ENCODE data around the gene CGB3. TPM values are rescaled to one million over a fixed set of nuclear protein-coding genes. Genes with fewer than 3 reads are reported as not detected.
A peak's percentile ranks its signal among the peaks of the same experiment; 100 is the strongest.

The CGB3 gene
- total RNA-seq, 1 donor from 2014 or later: not detected

DNA sequence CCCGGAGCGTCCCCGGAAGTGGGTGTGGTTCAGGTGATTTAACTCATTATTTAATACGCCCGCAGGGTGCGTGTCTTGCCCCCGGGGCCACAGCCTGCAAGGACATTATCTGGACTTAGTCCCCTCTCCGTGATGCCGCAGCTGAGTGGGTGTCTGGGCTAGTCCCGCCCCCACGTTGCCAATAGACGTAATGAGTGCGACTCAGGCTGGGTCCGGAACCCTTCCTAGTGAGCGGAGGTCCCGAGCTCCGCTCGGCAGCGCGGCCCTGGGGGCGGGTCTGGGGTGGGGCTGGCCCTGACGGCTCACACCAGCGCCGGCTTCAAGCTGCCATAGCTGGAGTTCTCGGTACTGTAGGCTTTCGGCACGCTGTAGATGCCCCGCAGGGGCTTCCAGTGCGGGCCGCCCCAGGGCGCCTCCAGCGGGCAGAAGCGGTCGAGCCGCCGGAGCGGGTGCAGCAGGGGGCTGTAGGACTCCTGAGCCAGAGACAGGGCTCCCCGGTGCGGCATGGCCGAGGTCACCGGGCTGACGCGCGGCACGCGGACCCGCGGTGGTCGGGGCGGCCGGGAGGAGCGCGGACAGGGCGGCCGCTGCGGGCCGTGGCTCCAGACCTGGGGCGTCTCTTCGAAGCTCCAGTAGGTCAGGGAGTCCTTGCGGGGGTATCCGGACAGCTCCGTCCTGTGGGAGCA lies 6.3 kb downstream of the CGB3 start:
- Mint-ChIP-seq H3K9me3 (ENCODE audit: unreplicated experiment) (no peaks in the 10 kb centered on the region), H3K4me1 (ENCODE audit: unreplicated experiment) (peaks cover 4% of the 10 kb centered on the region), H3K27me3 (ENCODE audit: unreplicated experiment) (peaks cover 9% of the 10 kb centered on the region), H3K27ac (ENCODE audit: unreplicated experiment) (no peak overlapping the region), H3K36me3 (ENCODE audit: low read depth, unreplicated experiment) (peaks cover 6% of the 10 kb centered on the region), H3K4me3 (ENCODE audit: unreplicated experiment) (no peak overlapping the region)
- peak; percentile 70 for DNase-seq (ENCODE audit: low spot score)
- TF ChIP-seq, protein P1, sequence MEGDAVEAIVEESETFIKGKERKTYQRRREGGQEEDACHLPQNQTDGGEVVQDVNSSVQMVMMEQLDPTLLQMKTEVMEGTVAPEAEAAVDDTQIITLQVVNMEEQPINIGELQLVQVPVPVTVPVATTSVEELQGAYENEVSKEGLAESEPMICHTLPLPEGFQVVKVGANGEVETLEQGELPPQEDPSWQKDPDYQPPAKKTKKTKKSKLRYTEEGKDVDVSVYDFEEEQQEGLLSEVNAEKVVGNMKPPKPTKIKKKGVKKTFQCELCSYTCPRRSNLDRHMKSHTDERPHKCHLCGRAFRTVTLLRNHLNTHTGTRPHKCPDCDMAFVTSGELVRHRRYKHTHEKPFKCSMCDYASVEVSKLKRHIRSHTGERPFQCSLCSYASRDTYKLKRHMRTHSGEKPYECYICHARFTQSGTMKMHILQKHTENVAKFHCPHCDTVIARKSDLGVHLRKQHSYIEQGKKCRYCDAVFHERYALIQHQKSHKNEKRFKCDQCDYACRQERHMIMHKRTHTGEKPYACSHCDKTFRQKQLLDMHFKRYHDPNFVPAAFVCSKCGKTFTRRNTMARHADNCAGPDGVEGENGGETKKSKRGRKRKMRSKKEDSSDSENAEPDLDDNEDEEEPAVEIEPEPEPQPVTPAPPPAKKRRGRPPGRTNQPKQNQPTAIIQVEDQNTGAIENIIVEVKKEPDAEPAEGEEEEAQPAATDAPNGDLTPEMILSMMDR (IDR thresholded peaks at IDR 0.05; ENCODE audit: unreplicated experiment): peak; percentile 6

DNA sequence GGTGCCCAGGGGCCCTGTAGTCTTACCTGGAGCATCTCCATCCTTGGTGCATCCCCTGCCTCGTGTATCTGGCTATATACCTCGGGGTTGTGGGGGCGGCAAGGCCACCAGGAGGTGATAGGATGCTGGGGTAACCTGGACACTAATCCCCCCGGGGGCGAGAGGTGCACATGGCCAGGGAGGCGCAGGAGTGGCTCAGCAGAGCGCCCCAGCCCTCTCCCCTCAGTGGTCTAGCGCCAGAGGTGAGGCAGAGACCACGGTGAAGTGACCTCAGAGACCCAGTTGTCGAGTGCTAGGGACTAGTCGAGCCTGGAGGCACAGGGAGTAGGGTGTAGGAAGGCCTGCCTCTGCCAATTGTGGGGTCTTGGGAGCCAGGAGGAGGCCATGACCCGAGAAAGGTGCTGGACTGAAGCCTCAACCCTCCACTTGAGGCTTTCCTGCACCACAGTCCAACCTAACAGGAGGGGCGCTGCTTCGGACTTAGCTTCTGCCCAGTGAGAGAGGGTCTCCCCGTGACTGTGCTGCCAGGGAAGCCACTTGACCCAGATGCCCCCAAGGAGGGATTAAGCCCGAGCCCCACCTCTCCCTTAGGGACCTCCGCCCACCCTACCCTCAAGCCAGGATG lies 7.0 kb downstream of the CGB3 start, which contains the start of gene LHB:
LHB (minus strand) TSS at position 51 of the 625 bp plus-strand sequence; CDS start at position 41, 10 bp downstream.
- no peaks in the 10 kb centered on the region for H3K9me3 Mint-ChIP-seq (ENCODE audit: unreplicated experiment)
- peaks cover 11% of the 10 kb centered on the region for H3K27me3 Mint-ChIP-seq (ENCODE audit: unreplicated experiment)
- H3K4me1 Mint-ChIP-seq (ENCODE audit: unreplicated experiment): peaks cover 4% of the 10 kb centered on the region
- TF ChIP-seq, protein P1 (IDR thresholded peaks at IDR 0.05; ENCODE audit: unreplicated experiment): no peak
- H3K27ac Mint-ChIP-seq (ENCODE audit: unreplicated experiment): no peak within 1 kb of the TSS
- no peak within 1 kb of the TSS for H3K4me3 Mint-ChIP-seq (ENCODE audit: unreplicated experiment)
- no peak for DNase-seq (ENCODE audit: low spot score)
- H3K36me3 Mint-ChIP-seq (ENCODE audit: low read depth, unreplicated experiment): peaks cover 10% of the 10 kb centered on the region

DNA sequence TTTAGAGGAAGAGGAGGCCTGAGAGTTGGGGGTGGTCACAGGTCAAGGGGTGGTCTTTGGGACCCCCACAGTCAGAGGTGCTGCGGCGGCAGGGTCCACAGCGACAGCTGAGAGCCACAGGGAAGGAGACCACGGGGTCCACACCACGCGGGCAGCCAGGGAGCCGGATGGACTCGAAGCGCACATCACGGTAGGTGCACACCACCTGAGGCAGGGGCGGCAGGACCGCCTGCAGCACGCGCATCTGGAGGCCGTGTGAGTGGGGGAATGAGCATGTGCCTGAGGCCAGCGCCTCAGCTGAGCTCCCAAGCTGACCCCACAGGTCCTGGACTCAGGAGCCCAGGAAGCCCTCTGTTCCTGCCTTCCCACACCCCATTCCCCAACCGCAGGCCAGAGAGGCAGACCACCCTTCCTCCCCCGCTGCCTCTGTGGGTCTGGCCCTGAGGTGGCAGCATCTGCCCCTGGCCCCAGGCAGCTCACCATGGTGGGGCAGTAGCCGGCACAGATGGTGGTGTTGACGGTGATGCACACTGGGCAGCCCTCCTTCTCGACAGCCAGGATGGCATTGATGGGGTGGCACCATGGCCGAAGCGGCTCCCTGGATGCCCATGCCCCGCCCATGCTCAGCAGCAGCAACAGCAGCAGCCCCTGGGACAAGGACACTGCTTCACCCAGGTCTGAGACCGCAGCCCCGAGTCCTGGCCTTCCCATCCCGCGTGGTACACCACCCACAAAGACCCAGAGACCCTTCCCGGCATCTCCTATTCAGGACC lies 7.9 kb downstream of the CGB3 start:
- Mint-ChIP-seq H3K27ac (ENCODE audit: unreplicated experiment) (no peak overlapping the region), H3K27me3 (ENCODE audit: unreplicated experiment) (peaks cover 9% of the 10 kb centered on the region), H3K9me3 (ENCODE audit: unreplicated experiment) (no peaks in the 10 kb centered on the region), H3K36me3 (ENCODE audit: low read depth, unreplicated experiment) (peaks cover 10% of the 10 kb centered on the region), H3K4me1 (ENCODE audit: unreplicated experiment) (peaks cover 4% of the 10 kb centered on the region), H3K4me3 (ENCODE audit: unreplicated experiment) (no peak overlapping the region)
- DNase-seq (ENCODE audit: low spot score): no peak
- TF ChIP-seq, protein P1 (IDR thresholded peaks at IDR 0.05; ENCODE audit: unreplicated experiment): no peak

DNA sequence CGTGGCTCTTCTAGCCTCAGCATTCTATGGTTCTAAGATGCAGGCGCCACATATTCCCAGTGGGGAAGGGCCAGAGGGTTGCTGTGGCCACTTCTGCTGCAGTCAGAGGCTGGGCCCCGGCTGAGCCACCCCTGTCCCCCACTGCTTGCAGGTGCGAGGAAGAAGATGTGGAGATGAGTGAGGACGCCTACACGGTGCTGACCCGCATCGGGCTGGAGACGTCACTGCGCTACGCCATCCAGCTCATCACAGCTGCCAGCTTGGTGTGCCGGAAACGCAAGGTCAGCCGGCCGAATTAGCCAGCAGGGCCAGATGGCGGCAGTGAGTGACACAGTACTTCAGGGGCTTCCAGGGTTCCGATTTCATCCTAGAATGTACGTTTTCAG lies 9.3 kb downstream of the CGB3 start:
- Mint-ChIP-seq H3K9me3 (ENCODE audit: unreplicated experiment) (no peaks in the 10 kb centered on the region), H3K27ac (ENCODE audit: unreplicated experiment) (no peak overlapping the region), H3K27me3 (ENCODE audit: unreplicated experiment) (peaks cover 9% of the 10 kb centered on the region), H3K4me1 (ENCODE audit: unreplicated experiment) (peaks cover 4% of the 10 kb centered on the region), H3K4me3 (ENCODE audit: unreplicated experiment) (no peak overlapping the region), H3K36me3 (ENCODE audit: low read depth, unreplicated experiment) (peaks cover 18% of the 10 kb centered on the region)
- DNase-seq (ENCODE audit: low spot score): no peak
- TF ChIP-seq, protein P1 (IDR thresholded peaks at IDR 0.05; ENCODE audit: unreplicated experiment): no peak
